ENCODE data around the gene FAR2.

DNA sequence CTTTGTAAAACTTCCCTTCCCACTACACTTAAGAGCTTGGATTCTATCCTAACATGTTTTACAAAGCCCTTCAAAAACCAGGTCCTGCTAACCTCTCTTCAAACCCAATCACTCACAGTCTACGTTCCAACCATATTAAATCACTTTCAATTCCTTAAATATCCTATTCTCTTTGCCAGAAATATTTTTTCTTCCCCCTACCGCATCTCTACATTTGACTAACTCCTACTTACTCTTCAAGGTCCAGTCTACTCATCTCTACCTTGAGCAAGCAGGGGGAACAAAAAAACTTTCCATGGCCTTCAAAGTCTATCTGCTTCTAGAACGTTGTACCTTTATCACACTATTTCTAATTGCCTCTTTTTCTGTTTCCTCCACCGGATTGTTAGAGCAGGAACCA is 225.8 kb downstream of the FAR2 start:
- TF ChIP-seq, protein P1, sequence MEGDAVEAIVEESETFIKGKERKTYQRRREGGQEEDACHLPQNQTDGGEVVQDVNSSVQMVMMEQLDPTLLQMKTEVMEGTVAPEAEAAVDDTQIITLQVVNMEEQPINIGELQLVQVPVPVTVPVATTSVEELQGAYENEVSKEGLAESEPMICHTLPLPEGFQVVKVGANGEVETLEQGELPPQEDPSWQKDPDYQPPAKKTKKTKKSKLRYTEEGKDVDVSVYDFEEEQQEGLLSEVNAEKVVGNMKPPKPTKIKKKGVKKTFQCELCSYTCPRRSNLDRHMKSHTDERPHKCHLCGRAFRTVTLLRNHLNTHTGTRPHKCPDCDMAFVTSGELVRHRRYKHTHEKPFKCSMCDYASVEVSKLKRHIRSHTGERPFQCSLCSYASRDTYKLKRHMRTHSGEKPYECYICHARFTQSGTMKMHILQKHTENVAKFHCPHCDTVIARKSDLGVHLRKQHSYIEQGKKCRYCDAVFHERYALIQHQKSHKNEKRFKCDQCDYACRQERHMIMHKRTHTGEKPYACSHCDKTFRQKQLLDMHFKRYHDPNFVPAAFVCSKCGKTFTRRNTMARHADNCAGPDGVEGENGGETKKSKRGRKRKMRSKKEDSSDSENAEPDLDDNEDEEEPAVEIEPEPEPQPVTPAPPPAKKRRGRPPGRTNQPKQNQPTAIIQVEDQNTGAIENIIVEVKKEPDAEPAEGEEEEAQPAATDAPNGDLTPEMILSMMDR (conservative IDR thresholded peaks at IDR 0.05 in 1 of 2, IDR thresholded peaks at IDR 0.05 in 1 of 2; ENCODE audit: low read depth in 1 of 2, low read length in 2 of 2), result no peak
- no peak for TF ChIP-seq EZH2 (IDR thresholded peaks at IDR 0.05; ENCODE audit: low read length, missing control alignments)

Data from fibroblast of lung (primary cell).